GM19043 (cell line): ENCODE data around the gene PRND.
"Not testable (repeated sequence)": the region's sequence is repeated elsewhere in the genome, so short reads cannot be mapped to it uniquely, and the experiment has no call there.

ENCODE experiments used
- ATAC-seq: cut with Tn5 transposase; IDR thresholded peaks from one replicate; pipeline ENCODE4 v1.9.1; 2021; ENCODE audit warnings: low read depth; ENCODE audit not compliant: unreplicated experiment

PRND gene

DNA sequence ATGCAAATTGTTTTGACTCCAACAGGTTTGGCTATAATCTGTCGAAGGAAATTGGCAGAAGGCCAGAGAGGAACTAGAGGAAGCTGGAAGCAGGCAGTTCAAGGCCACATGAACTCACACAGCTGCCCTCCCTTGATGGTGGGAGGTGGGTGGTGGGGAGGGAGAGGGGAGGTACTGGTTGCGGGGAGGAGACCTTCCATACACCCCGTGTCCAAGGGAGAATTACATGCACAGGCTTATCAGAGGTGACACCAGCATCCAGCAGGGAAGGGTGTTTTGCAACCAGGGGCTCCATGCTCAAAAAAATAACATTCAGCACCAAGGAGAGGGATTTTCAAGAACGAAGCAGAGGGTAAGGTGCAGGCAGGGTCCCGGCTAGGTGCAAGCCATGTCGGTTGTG is 9.1 kb downstream of the PRND start:
- no peak for ATAC-seq

- no peak for ATAC-seq
These were observed 15.2 kb downstream of the PRND start for GRCh38 chr20:4736875-4737274.

DNA sequence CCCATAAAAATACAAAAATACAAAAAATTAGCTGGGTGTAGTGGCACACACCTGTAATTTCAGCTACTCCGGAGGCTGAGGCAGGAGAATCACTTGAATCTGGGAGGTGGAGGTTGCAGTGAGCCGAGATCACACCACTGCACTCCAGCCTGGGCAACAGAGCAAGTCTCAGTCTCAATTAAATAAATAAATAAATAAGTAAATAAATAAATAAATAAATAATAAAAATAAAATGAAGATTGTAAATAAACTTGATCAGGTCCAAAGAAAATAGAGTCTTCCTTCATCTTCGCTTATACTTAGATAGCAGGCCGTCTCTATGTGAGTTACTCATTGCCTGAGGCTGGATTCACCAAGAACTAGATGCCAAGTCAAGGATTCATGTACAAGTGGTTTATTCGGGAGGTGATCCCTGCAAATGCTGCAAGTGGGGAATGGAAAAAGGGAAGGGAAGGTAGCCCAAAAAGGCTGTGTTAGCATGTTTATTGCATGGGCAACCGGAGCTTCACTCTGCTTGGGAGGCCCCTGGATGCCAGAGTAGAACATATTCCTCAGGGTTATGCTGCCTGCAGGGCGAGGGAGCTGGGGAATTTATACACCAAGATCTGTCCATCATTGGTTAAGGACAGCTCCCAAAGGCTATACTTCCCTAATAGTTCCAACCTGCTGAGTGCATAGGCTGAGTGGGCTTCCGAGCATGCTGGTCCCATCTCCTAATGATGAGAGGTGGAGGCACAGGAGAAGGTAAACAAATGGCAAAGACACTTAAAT is 16.3 kb downstream of the PRND start:
- ATAC-seq, result no peak

GRCh38 chr20:4740774-4741431 is 19.2 kb downstream of the PRND start:
- ATAC-seq, result no peak

GRCh38 chr20:4748847-4749246 is 27.1 kb downstream of the PRND start:
- ATAC-seq, result no peak

DNA sequence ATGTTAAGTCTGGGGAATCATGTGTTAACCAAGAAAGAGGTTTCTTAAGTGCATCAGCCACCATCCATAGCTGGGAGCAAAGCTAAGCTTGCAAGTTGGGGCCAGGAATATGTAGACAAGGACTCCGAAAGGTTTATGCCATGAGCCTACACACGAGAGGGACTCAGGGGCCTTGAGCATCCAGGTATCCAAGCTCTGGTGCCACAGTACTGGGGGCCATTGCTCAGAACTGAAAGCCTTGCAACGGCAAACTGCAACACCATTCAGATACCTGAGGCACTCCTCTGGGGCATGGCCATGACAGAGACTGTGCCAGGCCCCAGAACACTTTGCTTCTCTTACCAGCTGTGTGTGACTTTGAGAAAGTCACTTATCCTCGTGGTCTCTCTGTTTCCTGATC is 27.6 kb downstream of the PRND start:
- no peak for ATAC-seq

DNA sequence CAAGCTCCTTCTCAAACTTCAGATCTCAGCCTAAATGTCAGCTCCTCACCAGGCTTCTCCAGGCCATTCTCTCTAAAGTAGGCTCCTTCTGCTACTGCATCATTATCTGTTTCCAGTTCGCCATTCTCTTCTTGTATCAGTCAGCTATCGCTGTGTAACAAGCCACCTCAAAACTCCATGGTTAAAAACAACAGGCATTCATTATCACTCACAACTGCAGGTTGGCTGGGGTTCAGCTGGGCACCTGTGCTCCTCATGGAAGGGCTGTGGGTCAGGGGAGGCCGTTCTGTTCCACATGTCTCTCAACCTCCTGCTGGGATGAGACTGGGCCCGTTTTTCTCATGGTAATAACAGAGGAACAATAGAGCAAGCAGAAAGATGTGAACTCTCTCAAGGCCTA is 28.7 kb downstream of the PRND start:
- no peak for ATAC-seq

- not testable (repeated sequence) for ATAC-seq
These were observed 37.6 kb downstream of the PRND start for GRCh38 chr20:4759100-4759884.

GRCh38 chr20:4763261-4763660 is 41.6 kb downstream of the PRND start:
- no peak for ATAC-seq

- ATAC-seq, result no peak
These were observed 42.2 kb downstream of the PRND start for GRCh38 chr20:4763723-4764510.

DNA sequence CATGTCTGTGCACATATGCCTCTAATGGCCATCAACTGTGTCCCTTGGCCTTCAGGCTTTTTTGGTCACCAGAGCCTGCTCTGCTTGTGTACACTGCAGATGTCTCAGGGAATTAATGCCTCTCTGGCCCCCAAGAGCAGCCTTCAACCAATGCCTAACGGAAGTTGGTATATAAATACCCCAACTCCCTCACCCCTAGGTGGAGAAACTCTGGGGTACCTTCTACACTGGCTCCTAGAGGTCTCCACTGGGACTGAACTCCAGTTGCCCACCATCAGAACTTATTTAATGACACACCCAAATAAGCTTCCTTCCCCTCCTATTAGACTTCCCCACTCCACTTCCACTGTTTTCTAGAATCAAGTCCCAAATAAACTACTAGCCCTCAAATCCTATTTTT is 43.1 kb downstream of the PRND start:
- no peak for ATAC-seq

- ATAC-seq, result no peak
These were observed 44.0 kb downstream of the PRND start for GRCh38 chr20:4765681-4766080.

DNA sequence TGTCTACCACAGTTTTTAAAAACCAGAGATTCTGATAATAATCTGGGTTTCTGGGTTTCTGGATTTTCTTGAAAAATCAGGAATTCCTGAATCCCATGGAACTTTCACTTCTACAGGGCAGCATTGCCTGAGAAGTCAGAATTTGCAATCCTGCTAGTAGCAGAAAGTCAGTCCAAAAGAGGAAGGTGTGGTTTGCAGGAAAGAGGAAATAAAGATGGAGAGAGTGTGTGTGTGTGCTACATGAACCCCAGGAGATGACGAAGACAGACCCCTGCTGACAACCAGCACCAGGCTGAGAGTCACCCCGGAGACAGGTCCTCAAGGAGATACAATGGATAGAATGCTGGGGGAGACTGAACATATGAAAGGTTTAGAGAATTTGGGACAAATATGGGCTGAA is 44.9 kb downstream of the PRND start:
- ATAC-seq, result no peak

GRCh38 chr20:4767084-4767483 is 45.4 kb downstream of the PRND start:
- ATAC-seq, result no peak

- no peak for ATAC-seq
These were observed 47.6 kb downstream of the PRND start for GRCh38 chr20:4769328-4769727.

DNA sequence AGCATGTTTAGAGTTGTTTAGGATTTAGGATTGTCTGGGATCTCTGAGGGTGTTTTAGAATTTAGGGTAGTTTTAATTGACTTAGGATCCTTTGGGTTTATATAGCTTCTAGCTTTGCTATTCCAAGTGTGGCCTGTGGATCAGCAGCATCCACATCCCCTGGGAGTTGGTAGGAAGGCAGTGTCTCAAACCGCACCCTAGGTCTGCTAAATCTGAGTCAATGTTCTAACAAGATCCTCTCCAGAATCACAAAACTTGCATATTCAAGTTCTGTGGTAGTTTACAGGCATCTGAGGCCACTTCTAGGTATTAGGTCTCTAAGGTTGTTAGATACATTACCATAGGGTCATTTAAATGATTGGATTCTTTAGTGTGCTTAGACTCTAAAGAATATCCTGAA is 48.3 kb downstream of the PRND start:
- no peak for ATAC-seq

DNA sequence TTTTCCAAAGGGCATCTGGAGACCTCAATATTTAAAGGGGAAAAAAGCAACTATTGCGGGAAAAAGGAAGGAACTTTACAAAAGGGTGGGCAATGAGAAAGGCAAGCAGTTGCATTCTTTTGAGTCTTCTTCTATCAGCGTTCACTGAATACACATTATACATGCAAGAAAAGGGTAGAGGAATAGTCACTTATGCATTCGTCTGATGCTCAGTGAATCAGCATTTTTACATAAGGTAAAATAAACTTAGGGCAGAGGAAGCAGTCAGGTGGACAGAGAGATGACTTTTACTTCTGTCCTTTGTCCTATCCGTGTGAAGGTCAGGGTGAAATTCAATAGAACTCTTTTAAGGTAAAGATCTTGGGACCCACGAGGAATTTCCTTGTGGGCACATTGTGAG is 49.3 kb downstream of the PRND start:
- no peak for ATAC-seq

- ATAC-seq, result no peak
These were observed 50.4 kb downstream of the PRND start for GRCh38 chr20:4772132-4772531.

DNA sequence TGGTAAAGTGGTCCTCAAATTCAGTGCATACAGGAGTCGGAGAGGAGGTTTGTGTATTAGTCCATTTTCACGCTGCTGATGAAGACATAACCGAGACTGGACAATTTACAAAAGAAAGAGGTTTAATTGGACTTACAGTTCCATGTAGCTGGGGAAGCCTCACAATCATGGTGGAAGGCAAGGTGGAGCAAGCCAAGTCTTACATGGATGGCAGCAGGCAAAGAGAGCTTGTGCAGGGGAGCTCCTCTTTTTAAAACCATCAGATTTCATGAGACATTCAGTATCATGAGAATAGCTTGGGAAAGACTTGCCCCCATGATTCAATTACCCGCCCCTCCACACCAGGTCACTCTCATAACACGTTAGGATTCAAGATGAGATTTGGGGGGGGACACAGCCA is 51.3 kb downstream of the PRND start:
- not testable (repeated sequence) for ATAC-seq

DNA sequence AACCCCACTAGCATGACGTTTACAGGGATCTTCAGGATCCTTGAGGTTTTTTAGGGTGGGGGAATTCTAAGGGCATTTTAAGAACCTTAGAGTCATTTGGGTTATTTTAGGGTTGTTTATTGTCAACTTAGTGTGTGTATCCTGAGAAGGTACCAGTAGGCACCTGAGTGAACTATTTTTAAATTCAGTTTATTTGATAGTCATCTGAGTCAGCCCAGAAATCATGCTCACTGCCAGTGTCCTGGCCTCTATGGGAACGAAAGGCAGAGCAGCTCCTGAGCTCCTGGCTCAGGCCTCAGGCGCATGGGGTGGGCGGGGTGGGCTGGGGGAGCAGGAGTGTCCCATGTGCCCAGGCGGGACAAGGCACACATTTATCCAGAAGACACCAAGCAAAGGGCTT is 52.0 kb downstream of the PRND start:
- ATAC-seq, result no peak

DNA sequence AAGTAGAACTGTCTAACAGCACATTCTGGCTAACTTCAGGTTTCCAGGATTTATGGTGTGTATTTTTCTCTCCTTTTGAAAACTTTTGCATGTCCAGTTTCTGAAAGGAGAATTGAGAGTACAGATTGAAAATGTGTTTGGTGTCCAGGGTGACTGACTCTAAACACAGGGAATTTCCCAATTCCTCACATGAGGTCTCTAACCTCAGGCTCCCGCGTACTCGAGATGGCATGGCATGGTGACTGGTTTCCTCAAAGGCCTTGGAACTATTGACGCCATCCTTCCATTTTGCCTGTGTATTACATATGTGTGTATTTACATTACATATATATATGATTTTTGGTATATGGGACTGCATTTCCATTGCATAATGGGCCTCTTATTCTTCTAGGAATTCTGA is 52.5 kb downstream of the PRND start:
- no peak for ATAC-seq
